Gastroesophageal sphincter (tissue), 4 donors: ENCODE results near the gene TRIM32. TPM values are rescaled to one million over a fixed set of nuclear protein-coding genes. Genes with fewer than 3 reads are reported as not detected.

Experiments used
- ATAC-seq: fragments of 150-250 bp; one replicate; pipeline ENCODE4 v1.9.1; 2016; ENCODE audit warnings: mild to moderate bottlenecking, moderate library complexity
- H3K27ac ChIP-seq, 4 donors: fragments of 200-600 bp; sonication (generic) in 3 of 4; 1 replicate in 3 of 4; 2 replicates in 1 of 4; pipeline ENCODE4 v1.5.1; 2016 to 2019
- H3K27me3 ChIP-seq: fragments of 200-600 bp; sonication (generic); one replicate; pipeline ENCODE4 v1.5.1; 2019
- H3K36me3 ChIP-seq, 2 donors: fragments of 200-600 bp; sonication (generic); one replicate each; pipeline ENCODE4 v1.5.1; 2019; ENCODE audit warnings: control low read depth in 1 of 2
- H3K4me1 ChIP-seq, 3 donors: fragments of 200-600 bp; sonication (generic); 1 replicate in 2 of 3; 2 replicates in 1 of 3; pipeline ENCODE4 v1.5.1; 2016 to 2019; ENCODE audit warnings: control low read depth in 2 of 3
- H3K4me3 ChIP-seq, 2 donors: fragments of 200-600 bp; sonication (generic); one replicate each; pipeline ENCODE4 v1.5.1; 2019; ENCODE audit warnings: mild to moderate bottlenecking in 1 of 2, moderate library complexity in 1 of 2
- H3K9me3 ChIP-seq, 3 donors: fragments of 200-600 bp; sonication (generic); one replicate each; pipeline ENCODE4 v1.5.1; 2017 to 2019; ENCODE audit warnings: control low read depth in 2 of 3
- CTCF ChIP-seq, 4 experiments: fragments of 200-600 bp in 2 of 4; fragments of 450-650 bp in 2 of 4; sonication (generic) in 1 of 4; IDR thresholded peaks; one replicate each; pipeline ENCODE4 v1.5.1; 2017 to 2019; ENCODE audit warnings: antibody characterized with exemption in 4 of 4, mild to moderate bottlenecking in 2 of 4, moderate library complexity in 2 of 4
- EP300 ChIP-seq: sonication (generic); formaldehyde crosslinking; IDR thresholded peaks from one replicate; pipeline ENCODE4 v1.6.1; 2017; ENCODE audit warnings: antibody characterized with exemption, mild to moderate bottlenecking
- POLR2A ChIP-seq, 2 donors: fragments of 450-650 bp; IDR thresholded peaks; one replicate each; pipeline ENCODE4 v1.6.1; 2017; ENCODE audit warnings: antibody characterized with exemption in 2 of 2, mild to moderate bottlenecking in 2 of 2, moderate library complexity in 1 of 2
- POLR2AphosphoS5 ChIP-seq: sonication (generic); formaldehyde crosslinking; IDR thresholded peaks from one replicate; pipeline ENCODE4 v1.6.1; 2017; ENCODE audit warnings: antibody characterized with exemption
- WGBS, 2 donors: methylation state at CpG; one replicate each; pipeline ENCODE4 v1.1.5; 2018; ENCODE audit warnings: low coverage in 1 of 2; 5-methylcytosine and 5-hydroxymethylcytosine counted together
- total RNA-seq, 4 donors: library from RNA; depleted of rRNA; stranded (reverse); fragments of >200 nt; gene quantifications; one replicate each; pipeline ENCODE4 v1.1.0, GENCODE V29; 2016

Gene TRIM32
- total RNA-seq, 4 donors from 2014 or later = 18.5 to 25.7 (median 23.1) TPM

- Histone ChIP-seq H3K27ac (no peak overlapping the region), H3K36me3 (no peaks in the 10 kb centered on the region), H3K4me3 (no peak overlapping the region), H3K27me3 (no peaks in the 10 kb centered on the region), H3K9me3 (no peaks in the 10 kb centered on the region), H3K4me1 (peaks cover 0 to 9% (median 0%) of the 10 kb centered on the region in 3 donors)
- TF ChIP-seq POLR2A (IDR thresholded peaks at IDR 0.05) = no peak
- TF ChIP-seq CTCF (IDR thresholded peaks at IDR 0.05) = no peak
- TF ChIP-seq EP300 = no peak
- TF ChIP-seq POLR2AphosphoS5 = no peak
- WGBS, 2 donors = 64 to 79% methylated on average over 4 of the region's 4 CpGs
- ATAC-seq = no peak
These were observed 26.2 kb downstream of the TRIM32 start for GRCh38 chr9:116713271-116713670.

- Histone ChIP-seq H3K27me3 (no peaks in the 10 kb centered on the region), H3K4me1 (peaks cover 0 to 9% (median 0%) of the 10 kb centered on the region in 3 donors), H3K27ac (no peak overlapping the region), H3K4me3 (no peak overlapping the region), H3K9me3 (no peaks in the 10 kb centered on the region), H3K36me3 (no peaks in the 10 kb centered on the region)
- 100% methylated on average over 1 of the region's 1 CpG for WGBS, 2 donors
- TF ChIP-seq POLR2AphosphoS5 (no peak), EP300 (no peak)
- no peak for ATAC-seq
These were observed 28.6 kb downstream of the TRIM32 start for GRCh38 chr9:116715751-116716150.

DNA sequence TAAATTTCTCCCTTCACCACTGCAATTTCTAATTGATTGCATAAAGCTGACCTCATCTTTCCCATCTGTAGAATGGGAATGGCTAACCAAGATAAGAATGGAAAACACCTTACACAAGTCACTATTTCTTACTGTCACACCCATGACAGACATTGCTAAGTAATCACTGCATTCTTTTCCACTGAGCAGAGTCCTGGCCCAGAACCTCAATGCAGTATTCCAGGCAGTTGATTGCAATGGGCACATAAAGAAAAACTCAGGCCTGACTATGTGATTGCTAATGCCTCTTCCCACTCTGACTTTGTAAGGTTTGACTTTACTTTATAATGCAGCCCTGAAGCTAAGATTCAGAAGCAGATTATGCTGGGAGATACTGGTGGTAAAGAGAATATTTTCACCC lies 29.3 kb downstream of the TRIM32 start:
- Histone ChIP-seq H3K36me3 (no peaks in the 10 kb centered on the region), H3K9me3 (no peaks in the 10 kb centered on the region), H3K4me3 (no peak overlapping the region), H3K4me1 (peaks cover 0 to 9% (median 0%) of the 10 kb centered on the region in 3 donors), H3K27ac (no peak overlapping the region), H3K27me3 (no peaks in the 10 kb centered on the region)
- no peak for TF ChIP-seq POLR2AphosphoS5
- no peak for TF ChIP-seq POLR2A (IDR thresholded peaks at IDR 0.05)
- TF ChIP-seq EP300 = no peak
- no peak for TF ChIP-seq CTCF (IDR thresholded peaks at IDR 0.05)
- no peak for ATAC-seq

DNA sequence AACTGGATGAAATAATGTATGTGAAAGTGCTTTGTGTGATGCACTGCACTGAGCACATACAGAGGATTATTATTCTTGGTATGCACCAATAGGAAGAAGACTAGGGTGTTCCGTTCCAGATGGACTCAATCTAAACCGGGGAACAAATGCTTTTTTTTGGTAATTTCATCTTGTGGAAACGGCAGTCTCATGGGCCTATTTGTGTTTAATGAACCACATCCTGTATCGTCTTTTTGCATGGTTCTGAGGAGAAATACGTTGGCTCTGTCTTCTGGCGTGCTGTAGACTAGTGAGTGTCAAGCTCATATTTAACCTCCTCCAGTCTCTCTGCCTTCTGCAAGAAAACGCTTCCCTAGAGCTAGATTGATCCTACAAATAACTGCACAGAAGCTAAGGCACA lies 30.0 kb downstream of the TRIM32 start:
- Histone ChIP-seq H3K27ac (no peak overlapping the region), H3K27me3 (no peaks in the 10 kb centered on the region), H3K9me3 (no peaks in the 10 kb centered on the region), H3K4me3 (no peak overlapping the region), H3K4me1 (peaks cover 0 to 9% (median 0%) of the 10 kb centered on the region in 3 donors), H3K36me3 (no peaks in the 10 kb centered on the region)
- no peak for ATAC-seq
- WGBS, 2 donors = 36 to 47% methylated on average over 2 to 6 of the region's 7 CpGs
- TF ChIP-seq POLR2AphosphoS5 (no peak), EP300 (no peak), POLR2A (IDR thresholded peaks at IDR 0.05) (no peak), CTCF (IDR thresholded peaks at IDR 0.05) (no peak)

DNA sequence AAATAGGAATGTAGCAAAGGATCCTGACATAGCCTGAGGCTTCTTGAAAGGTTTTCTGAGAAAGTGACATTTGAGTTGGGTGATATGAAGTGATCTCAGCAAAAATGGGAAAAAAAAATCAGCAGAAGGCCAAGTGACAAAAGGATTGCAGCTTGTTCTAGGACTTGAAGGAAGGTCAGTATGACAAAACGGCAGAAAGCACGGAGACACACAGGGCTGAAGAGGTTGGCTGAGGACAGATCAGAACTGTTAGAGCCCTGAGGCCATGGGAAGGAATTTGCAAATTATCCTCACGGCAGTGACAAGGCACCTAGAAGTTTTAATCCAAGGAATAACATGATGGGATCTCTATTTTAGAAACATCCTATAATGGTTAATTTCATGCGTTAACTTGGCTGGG lies 31.0 kb downstream of the TRIM32 start:
- 95 to 97% methylated on average over 2 to 4 of the region's 4 CpGs for WGBS, 2 donors
- no peak overlapping the region for H3K27ac ChIP-seq
- H3K9me3 ChIP-seq = no peaks in the 10 kb centered on the region
- TF ChIP-seq EP300 = no peak
- TF ChIP-seq CTCF (IDR thresholded peaks at IDR 0.05) = no peak
- TF ChIP-seq POLR2AphosphoS5 = no peak
- TF ChIP-seq POLR2A (IDR thresholded peaks at IDR 0.05) = no peak
- ATAC-seq = no peak
- H3K4me3 ChIP-seq = no peak overlapping the region
- no peaks in the 10 kb centered on the region for H3K27me3 ChIP-seq
- no peaks in the 10 kb centered on the region for H3K36me3 ChIP-seq
- H3K4me1 ChIP-seq = peaks cover 0 to 9% (median 0%) of the 10 kb centered on the region in 3 donors
